T-helper 1 cell (primary cell): ENCODE measurements around the gene LRSAM1.

Experiments
- DNase-seq, 5 donors: peaks; one replicate each; pipeline ENCODE4 v3.0.0-alpha.2; 2012 to 2020

LRSAM1 gene

DNA sequence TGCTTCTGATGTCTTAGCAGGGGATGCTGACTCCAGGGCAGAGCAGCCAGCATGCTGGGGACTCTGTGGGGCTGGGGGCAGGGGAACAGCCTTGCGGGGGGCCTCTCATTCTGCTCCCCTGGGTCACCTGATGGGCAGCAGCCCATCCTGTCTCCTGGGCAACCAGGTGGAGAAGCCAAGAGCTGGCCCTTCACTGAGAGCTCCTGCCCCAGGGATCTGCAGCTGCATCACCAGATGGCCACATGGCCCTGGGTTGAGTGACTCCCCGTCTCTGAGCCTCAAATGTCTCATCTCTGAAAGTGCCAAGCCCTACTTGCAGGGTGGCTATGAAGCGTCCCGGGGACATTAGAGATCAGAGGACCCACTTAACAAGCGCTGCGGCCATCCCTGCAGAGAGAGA is 49.1 kb downstream of the LRSAM1 start:
- DNase-seq = no peak

DNA sequence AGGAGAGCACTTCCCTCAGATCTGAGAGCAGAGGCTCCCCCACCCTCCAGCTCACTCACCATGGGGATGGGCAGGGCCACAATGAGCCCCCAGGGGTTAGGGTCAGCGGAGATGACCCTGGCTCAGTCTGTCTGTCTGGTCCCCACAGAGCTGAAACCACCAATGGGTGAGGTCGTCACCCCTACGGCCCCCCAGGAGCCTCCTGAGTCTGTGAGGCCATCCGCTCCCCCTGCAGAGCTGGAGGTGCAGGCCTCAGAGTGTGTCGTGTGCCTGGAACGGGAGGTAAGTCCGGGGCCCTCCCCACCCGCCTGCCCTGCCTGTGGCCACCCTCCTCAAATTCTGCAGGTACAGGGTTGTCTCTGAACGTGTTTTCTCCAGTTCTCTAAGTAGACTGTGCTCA is 49.6 kb downstream of the LRSAM1 start:
- DNase-seq = no peak

DNA sequence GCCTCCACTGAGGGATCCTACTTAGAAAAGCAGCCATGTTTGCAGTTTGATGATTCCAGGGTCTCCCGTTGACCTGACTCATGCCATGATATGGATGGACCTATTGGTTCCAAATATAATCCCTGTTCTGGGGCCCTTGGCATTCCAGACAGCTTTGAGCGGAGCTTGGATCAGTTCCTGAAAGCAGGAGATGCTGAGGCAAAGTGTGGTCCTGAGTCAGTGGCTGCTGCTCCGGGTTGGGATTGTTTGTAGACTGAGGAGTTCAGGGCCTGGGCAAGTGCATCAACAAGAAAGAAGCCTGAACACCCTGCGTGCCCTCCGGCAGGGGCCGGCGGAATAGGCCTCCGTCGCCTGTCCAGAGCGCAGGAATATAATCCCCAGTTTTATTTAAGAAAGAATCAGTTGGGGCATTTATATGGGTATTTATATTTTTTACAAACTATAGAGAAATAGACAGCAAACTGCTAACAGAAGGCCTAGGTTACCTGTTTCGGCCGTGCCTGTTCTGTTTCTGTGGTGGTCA is 50.6 kb downstream of the LRSAM1 start:
- DNase-seq = no peak

DNA sequence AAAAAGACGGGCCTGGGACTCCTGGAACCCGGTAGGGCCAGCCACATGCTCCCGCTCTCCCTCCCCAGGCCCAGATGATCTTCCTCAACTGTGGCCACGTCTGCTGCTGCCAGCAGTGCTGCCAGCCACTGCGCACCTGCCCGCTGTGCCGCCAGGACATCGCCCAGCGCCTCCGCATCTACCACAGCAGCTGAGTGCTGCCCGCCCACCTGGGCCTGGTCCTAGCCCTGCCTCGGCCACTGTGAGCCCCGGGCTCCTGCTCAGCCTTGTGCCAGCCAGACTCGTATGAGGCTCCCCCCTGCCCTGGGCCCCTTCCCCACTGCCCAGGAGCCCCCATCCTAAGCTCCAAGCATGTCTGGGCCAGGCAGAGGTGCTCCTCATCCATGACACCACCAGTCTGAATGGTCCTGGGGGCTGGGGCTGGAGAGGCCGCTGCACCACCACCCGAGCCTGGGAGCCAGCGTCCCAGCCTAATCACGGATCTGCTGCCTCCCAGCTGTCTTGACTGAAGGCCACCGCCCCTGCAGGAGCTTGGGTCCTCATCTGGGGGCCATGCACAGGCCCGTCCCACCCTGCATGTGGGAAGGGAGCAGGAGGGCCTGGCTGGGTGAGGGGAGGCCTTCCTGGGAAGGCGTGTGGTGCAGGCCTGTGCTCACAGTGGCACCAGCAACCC is 51.5 kb downstream of the LRSAM1 start:
- no peak for DNase-seq

DNA sequence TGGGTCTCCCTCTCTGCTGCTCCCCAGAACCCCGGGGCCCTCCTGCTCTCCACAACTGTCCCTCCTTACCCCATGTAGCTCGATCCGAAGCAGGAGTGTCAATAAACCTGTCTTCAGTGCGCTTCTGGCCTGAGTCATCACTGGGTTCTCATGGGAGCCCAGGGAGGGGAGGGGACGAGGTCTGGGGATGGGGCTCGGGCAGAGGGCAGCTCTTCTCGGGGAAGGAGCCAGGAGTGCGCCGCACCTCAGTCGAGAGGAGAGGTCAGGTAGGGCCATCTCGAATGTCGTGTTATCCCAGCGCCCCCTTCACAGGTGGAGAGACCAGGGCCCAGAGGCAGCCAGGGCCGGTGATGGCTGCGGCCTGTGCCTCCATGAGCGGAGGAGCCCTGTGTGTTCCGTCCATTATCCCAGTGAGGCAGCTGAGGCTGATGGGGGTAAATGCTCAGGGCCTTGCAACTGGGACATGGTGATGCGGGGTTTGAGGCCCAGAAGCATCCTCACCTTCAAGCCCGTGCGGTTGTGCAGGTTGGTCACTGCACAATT is 52.1 kb downstream of the LRSAM1 start:
- no peak for DNase-seq

DNA sequence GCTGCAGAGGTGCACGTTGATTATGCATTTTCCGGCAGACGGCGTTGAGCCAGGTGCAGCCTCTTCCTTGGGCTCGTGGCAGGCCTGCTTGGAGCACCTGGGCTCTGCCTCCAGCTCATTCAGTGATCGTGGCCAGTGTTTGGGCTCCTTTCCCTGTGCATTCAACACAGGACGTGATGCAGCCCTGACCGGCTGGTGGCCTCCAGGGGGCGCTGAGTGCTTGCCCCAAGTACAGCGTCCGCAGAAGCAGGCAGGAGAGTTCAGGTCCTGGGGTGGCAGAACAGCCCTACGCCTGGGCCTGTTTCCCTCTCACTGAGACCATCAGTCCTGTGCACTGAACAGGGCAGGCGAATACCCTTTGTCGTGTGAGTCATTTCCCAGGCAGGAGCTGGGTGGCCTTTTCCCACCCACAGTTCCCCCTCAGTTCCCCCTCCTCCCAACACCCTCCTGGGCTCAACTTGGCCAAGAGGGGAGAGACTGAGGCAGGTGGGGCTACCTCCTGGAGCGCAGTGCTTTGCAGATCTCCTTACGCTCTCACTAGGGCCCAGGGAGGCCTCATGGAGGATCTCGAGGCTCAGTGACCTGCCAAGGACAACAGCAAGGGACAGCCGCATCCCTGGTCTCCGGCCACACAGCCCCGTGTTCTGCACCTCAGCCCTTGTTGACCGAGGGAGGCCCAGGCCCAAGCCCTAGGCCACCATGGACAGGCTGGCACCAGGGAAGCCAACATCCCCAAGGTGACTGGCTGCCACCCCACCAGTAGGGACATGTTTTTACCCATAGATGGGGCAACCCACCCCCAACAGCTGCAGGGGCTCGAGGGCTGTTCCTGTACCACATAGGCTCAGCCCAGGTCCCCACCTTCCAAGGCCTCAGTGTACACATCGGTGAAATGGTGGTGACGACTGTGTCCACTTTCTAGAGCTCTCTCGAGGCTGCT is 52.9 kb downstream of the LRSAM1 start:
- peak; percentile 52 to 80 (median 72) for DNase-seq

DNA sequence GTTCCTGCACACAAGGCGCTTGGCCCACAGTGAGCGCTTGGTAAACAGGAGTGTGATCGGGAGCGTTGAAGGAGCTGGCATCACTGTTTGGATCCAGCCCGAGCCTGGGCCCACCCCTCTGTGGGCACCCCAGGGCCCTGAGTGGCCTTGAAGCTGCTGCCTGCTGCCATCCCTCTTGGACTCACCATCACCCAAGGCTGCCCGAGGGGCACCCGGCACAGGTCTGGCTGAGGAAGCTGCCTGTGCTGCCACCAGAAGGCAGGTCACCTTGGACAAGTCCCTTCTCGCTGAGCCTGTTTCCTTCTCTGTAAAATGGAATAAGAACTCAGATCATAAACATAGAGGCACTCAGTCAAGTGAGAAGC is 53.6 kb downstream of the LRSAM1 start:
- no peak for DNase-seq

DNA sequence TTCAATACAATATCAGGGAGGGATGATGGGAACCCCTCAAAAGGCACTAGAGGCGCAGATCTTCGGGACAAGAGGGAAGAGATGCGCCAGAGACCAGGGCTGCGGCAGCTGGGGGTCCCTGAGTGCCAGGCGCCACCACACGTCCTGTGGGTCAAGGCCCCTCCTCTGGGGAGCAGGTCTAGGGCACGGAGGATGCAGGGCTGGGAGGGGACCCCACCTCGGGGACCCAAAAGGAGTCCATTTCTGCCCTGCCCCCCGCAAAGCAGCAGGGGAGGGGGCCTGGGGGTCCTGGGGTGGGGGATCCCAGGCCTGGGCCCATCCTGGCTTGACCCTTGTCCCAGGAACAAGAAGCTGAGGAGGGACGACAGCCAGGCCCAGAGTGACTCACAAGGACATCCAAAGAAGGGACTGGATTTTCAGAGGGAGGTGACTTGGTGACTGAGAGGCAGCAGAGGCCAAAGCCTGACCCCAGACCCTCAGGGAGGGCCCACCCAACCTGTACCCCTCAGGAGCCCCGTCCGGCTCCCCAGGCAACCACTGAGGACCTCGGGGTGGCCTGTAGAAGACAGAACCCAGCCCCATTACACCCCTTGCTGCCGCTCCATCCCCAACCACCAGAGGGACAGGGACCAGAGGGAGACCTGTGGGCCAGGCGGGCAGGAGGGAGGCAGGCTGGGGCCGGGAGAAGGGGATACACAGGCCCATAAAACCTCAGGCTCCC is 54.2 kb downstream of the LRSAM1 start:
- peak in 1 of 5 donors; percentile 26 for DNase-seq

DNA sequence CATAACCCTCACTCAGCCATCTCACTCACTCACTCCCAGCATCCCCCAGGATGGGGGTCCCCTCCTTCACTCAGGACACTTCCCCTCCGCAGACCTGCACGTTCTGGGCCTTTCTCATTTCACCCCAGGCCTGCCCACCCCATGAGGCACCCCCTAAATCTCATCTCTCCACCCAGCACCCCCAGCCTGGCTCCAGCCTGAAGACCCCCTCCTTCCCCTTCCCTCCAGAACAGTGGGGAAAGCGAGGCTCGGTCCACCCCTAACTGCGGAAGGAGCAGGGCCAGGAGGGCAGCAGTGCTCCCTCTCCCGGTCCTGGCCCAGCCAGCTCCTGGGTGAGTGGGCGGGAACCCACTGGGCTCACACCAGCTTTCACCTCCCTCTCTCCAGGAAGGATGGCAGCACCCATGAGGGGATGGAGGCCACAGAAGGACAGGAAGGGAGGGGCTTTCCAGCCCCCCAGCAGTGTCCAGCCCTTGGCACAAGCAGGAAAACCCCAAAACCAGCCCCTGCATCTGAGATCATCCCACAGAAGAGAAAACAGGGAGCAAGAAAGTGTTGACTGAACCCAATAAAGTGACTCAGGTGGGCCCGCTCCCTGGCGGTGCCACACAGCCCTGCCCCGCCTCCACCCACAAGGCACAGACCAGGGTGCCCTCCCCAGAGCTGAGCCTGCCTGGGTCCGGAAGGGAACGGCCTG is 55.0 kb downstream of the LRSAM1 start:
- no peak for DNase-seq

DNA sequence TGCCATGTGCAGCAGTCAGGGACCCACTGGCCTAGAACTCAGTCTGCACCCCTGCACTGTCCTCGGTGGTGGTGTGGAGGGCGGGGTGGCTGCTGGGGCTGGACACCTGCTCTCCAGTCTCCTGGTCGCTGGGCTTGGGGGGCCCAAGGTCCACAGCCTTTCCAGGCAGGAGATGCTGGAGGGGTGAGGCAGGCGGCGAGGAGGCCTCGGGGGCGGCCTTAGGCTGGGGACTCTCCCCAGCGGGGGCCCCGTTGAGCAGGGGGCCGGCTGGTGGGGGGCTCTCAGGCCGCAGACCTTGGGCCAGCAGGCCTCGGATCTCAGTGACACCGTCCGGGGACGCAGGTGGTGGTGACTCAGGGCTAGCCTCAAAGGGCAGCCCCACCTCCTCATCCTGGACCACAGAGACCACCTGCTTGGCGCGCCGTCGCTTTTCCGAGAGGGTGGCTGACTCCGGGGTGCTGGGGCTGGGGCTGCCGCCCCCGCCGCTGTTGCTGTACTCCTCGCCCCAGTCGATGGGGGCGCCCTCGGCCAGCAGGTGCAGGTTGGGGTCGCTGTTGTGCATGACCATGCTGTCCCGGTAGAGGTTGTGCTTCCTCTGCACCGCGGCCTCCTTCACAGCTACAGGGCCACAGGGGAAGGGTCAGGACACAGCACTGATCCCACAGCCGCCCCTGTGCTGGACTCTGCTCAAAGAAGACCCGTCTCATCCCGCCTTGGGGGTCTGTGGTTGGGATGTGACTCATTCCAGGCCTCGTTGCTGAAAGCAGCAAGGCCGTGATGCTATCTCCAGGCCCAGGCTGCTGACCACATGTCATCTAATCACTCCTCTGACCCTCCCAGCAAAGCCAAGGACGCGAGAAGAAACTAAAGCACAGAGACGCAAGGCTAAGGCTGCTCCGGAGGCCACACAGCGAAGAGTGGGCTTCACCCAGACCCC is 55.8 kb downstream of the LRSAM1 start:
- no peak for DNase-seq

DNA sequence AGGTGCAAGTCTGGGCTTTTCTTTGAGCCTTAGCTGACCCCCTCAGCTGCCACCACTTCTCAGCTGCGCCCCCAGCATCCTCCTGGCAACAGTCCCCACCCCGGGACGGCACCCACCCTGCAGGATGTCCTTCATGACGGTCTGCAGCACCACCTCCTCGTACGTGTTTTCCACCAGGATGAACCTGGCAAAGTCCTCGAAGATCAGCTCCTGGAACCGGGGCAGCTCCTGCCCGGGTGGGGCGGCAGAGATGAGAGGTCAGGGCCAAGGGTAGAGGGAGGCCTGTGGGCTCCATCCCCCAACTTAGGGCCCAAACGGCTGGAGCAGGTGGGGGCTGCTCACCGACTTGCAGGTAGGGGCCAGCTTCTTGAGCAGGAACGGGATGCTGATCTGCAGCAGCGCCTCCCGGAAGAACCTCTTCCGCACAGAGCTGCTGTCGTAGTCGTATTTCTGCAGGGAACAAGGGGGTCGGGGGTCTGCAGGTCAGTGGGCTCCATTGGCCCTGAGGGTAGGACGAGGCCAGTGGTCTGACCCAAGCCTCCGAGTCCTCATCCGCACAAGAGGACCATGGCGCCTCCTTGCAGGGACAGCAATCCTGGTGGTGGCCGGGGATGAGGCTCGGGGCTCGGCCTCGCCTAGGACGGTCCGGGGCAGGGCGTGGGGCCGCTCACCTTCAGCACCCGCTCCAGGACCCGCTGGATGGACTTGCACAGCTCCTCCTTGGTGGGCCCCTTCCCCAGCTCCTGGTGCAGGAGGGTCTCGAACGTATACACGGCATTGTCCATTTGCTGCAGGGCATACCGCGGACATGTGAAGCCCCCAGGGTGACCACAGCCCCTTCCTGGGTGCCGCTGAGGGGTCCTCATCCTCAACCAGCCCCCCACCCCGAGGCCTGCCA is 56.7 kb downstream of the LRSAM1 start:
- no peak for DNase-seq

DNA sequence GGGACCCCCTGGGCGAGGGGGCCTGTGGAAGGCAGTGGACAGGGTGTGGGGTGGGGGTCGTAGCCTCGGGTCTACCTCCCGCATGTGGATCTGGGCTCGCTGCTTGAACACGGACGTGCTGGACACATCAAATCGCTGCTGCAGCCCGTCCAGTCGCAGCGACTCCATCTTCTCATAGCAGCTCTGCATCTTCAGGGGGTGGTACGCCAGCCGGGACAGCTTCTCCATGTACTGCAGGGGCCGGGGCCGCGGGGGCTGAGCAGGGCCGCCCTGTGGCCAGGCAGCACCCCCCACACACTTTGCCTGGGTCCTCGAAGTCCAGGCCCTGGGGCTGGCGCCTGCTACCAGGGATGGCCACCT is 57.6 kb downstream of the LRSAM1 start:
- DNase-seq = no peak

DNA sequence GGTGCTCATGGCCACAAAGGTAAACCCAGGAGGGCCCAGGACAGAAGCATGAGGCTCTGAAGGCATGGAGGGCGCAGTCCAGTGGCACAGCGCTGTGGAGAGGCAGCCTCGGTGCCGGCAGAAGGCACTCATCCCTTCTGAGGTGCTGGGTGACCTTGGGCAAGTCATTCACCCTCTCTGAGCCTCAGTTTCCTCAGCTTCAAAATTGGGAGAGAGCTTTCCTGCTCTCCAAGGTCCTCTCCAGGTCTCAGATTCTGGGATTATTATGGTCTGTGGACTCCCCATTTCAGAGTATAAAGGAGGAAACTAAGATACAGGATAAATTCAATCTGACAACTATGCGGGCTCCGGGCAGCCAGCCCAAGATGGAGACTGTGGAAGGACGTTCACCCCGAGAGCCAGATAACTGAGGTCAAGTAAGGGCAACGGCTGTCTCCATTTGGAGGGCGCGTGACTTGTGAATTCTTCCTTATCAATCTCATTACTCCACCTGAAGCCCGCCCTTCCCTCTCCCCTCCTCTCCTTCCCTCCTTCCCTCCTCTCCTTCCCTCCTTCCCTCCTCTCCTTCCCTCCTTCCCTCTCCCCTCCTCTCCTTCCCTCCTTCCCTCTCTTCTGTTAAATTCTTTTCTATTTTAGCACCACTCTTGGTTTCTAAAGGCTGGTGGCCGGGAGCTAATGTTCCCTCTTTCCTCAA is 58.1 kb downstream of the LRSAM1 start:
- DNase-seq = no peak

DNA sequence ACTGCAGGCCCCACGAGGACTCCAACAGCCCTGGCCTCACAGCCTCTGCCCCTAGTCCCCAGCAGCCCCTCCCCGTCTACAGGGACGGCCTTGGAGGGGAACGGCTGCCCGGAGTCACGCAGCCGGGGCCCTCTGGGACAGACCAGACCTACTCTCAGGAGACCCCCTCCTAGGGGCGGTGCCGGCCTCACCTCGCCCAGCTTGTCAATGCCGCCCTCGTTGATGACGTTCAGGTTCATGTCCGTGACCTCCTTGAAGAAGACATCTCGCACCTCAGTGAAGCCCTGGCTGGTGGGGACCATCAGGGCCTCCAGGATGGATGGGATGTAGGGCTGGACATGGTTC is 58.6 kb downstream of the LRSAM1 start:
- no peak for DNase-seq

DNA sequence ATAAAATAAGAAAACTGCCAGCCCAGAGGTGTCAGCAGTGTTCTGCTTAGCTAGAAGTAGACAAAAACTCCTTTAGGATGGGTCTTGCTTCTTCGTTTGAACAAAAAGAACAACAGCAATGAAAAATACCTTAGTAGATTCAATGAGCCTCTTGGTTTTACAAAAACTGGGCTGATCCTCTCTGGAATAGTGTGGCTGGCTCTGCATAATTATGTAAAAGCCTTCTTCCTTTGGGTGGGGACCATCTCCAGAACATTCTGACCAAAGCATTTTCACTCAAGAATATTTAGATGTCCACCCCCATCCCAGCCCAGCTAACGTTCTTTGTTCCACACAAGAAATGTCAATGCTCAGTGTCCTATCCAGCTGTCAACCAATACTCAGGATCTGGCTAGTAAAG is 63.2 kb downstream of the LRSAM1 start:
- no peak for DNase-seq

DNA sequence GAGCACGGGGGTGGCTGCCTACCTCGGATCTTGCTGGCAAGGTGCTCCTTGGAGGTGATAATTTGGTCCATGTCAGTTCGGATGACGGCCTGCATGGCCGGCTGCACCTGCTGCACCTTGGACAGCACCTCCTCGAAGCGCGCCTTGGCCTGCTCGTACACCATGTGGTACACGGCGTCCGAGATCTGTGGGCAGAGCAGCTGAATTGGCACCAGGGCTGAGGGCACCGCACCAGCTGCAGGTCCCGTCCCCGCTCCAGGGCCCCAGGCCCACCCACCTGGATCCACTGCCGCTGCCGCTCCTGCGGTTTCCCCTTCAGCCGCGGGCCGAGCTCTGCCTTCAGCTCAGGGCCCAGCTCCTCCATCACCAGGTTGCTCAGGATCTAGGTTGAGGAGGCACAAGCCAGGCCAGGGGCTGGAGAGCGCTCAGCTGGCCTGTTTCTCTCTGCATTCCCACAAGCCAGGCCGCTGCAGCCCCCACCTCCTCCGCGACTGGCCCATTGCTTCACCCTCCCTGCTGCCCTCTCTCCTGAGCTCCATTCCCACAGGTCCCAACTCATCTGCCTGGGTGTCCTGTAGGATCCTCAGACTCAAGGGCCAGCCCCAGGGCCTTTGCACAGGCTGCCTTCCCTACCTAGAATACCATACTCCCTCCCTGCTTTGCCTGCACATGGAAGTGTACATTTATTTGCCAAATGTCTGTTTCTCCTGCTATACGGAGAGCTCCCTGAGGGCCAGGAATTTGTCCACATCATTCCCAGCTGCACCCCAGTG is 65.7 kb downstream of the LRSAM1 start:
- DNase-seq = no peak

DNA sequence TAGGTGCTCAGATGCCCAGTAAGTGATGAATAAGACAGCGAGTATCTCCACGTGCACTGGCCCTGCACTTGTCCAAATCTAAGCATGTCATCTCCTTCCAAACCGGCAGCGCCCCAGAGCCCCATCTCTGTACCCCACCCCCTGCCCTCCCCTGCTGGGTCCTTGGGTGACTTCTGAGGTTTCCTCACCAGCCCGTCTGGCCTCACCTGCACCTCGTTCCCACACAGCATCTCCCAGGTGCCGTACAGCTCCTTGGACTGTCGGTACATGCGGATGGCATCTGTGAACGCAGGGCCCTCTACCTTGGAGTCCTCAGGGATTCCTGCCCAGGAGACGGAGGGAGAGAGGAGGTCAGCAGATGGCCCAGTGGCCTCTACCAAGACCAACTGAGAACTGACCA is 66.3 kb downstream of the LRSAM1 start:
- DNase-seq = no peak

DNA sequence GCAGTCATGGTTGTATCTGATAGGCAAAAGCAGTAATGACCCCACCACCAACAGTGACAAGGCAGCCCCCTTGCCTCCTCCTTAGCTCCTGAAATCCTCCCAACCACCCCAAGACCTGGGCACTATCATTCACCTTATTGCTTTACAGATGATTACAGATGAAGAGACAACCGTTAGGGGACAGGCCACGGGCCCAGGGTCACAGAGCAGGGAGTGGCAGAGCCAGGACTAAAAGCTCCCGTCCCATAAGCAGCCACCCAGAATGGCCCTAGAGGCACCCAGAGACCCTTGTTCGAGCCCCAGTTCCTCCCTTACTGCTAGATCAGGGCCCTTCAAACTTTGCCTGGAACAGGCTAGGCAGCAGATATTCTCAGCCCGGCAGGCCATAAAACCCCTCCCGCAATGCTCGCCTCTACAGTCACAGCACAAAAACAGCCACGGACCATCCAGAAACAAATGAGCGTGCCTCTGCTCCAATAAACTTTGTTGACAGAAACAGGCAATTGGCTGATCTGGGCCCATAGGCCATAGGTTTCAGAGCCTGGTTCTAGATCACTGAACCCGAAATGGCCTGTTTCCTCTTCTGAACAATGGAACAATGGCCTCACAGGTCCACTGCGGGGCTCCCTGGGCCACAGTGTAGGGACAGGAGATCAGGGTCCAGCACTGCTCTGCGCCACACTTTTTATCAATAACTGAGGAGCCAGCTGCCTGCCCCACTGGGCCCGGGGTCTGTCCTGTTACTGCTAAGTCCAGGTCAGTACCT is 67.0 kb downstream of the LRSAM1 start:
- DNase-seq = no peak
